Measurements from ENCODE around the gene RBM19. TPM values are rescaled to one million over a fixed set of nuclear protein-coding genes. Genes with fewer than 3 reads are reported as not detected.

The RBM19 gene
- total and polyA plus RNA-seq, 4 donors: 7.9 to 18.7 (median 9.0) TPM

DNA sequence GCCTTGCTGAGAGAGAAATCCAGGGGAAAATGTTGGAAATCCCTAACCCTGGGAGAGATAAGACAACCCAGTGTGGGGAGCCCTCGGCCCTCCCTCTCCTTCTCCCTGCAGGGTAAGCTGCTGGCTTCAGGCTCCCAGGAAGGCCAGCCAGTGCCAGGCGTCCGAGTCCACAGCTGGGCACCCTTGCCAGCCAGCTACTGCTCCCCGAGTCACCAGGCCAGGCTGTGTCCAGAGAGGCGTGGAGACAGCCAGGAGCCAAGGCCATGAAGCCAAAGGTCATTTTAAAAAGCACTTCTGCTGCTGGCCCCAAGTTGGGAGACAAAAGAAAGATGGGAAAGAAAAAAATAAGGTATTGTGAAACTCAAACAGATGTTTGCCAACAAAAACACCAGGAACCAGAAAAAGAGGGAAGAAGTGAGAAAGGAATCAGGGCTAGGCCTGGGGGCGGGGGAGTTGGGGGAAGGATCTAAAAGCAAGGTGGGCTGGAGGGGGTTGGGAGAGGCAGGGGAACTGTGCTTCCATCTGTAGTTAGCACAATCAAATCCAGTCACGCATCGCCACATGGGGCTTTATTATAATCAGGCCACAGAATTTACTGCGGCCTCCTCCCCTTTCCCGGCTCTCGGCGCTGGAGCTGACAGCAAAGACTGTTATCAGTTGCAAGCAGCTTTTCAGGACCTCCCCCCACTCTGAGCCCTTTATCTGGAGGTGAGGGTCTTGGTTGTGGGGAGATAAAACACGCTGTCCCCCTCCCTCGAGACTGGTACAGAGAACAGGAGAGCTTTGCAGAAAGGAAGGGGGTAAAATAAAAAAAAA, 33.5 kb downstream of the RBM19 start:
- Histone ChIP-seq H3K4me3 (ENCODE audit: low read depth in 1 of 3, low read length in 3 of 3) (no peak overlapping the region), H3K9me3 (ENCODE audit: control insufficient read depth in 4 of 4, low read length in 3 of 4) (no peaks in the 10 kb centered on the region), H3K36me3 (ENCODE audit: control insufficient read depth in 4 of 4, insufficient read depth in 3 of 4, low read depth in 1 of 4, low read length in 3 of 4) (peaks cover 7 to 35% (median 11%) of the 10 kb centered on the region in 4 donors), H3K27ac (ENCODE audit: low read depth in 1 of 2, low read length in 2 of 2) (no peak overlapping the region), H3K4me1 (ENCODE audit: control insufficient read depth in 4 of 4, insufficient read depth in 4 of 4, low read length in 3 of 4) (peaks cover 3 to 14% (median 11%) of the 10 kb centered on the region in 4 donors), H3K9ac (ENCODE audit: low read depth in 1 of 2, low read length in 2 of 2) (no peak overlapping the region), H3K27me3 (ENCODE audit: control insufficient read depth in 4 of 4, insufficient read depth in 4 of 4, low read length in 3 of 4) (no peaks in the 10 kb centered on the region)
- WGBS: 75% methylated on average over 14 of the region's 14 CpGs
- peak; percentile 59 for DNase-seq (ENCODE audit: low spot score)
- TF ChIP-seq FOXA1 (IDR thresholded peaks at IDR 0.05) (no peak), RXRA (IDR thresholded peaks at IDR 0.05) (peak in 1 of 2 donors; percentile 28), HNF4G (IDR thresholded peaks at IDR 0.05) (no peak), HNF4A (conservative IDR thresholded peaks at IDR 0.05) (peak; percentile 78 to 82), FOXA2 (IDR thresholded peaks at IDR 0.05) (no peak), NR2F2 (IDR thresholded peaks at IDR 0.05) (peak; percentile 63), SP1 (IDR thresholded peaks at IDR 0.05) (peak; percentile 28), ATF3 (IDR thresholded peaks at IDR 0.05) (no peak)

DNA sequence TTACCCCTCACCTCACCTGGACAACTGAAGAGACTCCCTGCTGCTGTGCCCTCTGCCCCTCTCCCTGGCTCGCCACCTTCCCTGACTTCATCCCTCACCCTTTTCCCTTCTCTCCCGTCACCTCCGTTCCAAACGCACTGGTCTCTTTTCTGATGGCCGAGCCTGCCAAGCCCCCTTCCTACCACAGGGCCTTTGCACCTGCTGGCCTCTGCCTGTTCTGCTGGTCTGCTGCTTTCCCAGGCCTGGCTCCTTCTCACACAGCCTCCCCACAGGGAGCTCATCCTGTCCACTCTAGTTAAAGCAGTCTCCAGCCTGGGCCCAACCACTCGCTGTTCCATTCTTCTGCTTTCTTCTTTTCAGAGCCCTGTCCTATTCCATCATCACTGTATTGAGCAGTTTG, 34.6 kb downstream of the RBM19 start:
- no peak for DNase-seq (ENCODE audit: low spot score)
- Histone ChIP-seq H3K4me3 (ENCODE audit: low read depth in 1 of 3, low read length in 3 of 3) (no peak overlapping the region), H3K9ac (ENCODE audit: low read depth in 1 of 2, low read length in 2 of 2) (no peak overlapping the region), H3K9me3 (ENCODE audit: control insufficient read depth in 4 of 4, low read length in 3 of 4) (no peaks in the 10 kb centered on the region), H3K36me3 (ENCODE audit: control insufficient read depth in 4 of 4, insufficient read depth in 3 of 4, low read depth in 1 of 4, low read length in 3 of 4) (peaks cover 2 to 31% (median 9%) of the 10 kb centered on the region in 4 donors), H3K27me3 (ENCODE audit: control insufficient read depth in 4 of 4, insufficient read depth in 4 of 4, low read length in 3 of 4) (no peaks in the 10 kb centered on the region), H3K4me1 (ENCODE audit: control insufficient read depth in 4 of 4, insufficient read depth in 4 of 4, low read length in 3 of 4) (peaks cover 3 to 14% (median 11%) of the 10 kb centered on the region in 4 donors), H3K27ac (ENCODE audit: low read depth in 1 of 2, low read length in 2 of 2) (no peak overlapping the region)
- TF ChIP-seq, protein P1, sequence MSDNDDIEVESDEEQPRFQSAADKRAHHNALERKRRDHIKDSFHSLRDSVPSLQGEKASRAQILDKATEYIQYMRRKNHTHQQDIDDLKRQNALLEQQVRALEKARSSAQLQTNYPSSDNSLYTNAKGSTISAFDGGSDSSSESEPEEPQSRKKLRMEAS (IDR thresholded peaks at IDR 0.05): no peak
- TF ChIP-seq RXRA (IDR thresholded peaks at IDR 0.05): no peak
- TF ChIP-seq FOXA1 (IDR thresholded peaks at IDR 0.05): no peak
- TF ChIP-seq ATF3 (IDR thresholded peaks at IDR 0.05): no peak
- no peak for TF ChIP-seq TAF1 (conservative IDR thresholded peaks at IDR 0.05)
- TF ChIP-seq HNF4G (IDR thresholded peaks at IDR 0.05): no peak
- no peak for TF ChIP-seq SP1 (IDR thresholded peaks at IDR 0.05)
- WGBS: 95% methylated on average over 6 of the region's 6 CpGs

GRCh38 chr12:113930249-113930648, 35.9 kb downstream of the RBM19 start:
- Histone ChIP-seq H3K4me3 (ENCODE audit: low read depth in 1 of 3, low read length in 3 of 3) (no peak overlapping the region), H3K27ac (ENCODE audit: low read depth in 1 of 2, low read length in 2 of 2) (no peak overlapping the region), H3K9ac (ENCODE audit: low read depth in 1 of 2, low read length in 2 of 2) (no peak overlapping the region), H3K27me3 (ENCODE audit: control insufficient read depth in 4 of 4, insufficient read depth in 4 of 4, low read length in 3 of 4) (no peaks in the 10 kb centered on the region), H3K9me3 (ENCODE audit: control insufficient read depth in 4 of 4, low read length in 3 of 4) (no peaks in the 10 kb centered on the region), H3K36me3 (ENCODE audit: control insufficient read depth in 4 of 4, insufficient read depth in 3 of 4, low read depth in 1 of 4, low read length in 3 of 4) (peaks cover 6 to 34% (median 15%) of the 10 kb centered on the region in 4 donors), H3K4me1 (ENCODE audit: control insufficient read depth in 4 of 4, insufficient read depth in 4 of 4, low read length in 3 of 4) (peaks cover 3 to 14% (median 11%) of the 10 kb centered on the region in 4 donors)
- TF ChIP-seq HNF4G (IDR thresholded peaks at IDR 0.05) (no peak), ZBTB33 (IDR thresholded peaks at IDR 0.05) (no peak), YY1 (IDR thresholded peaks at IDR 0.05) (no peak), FOXA1 (IDR thresholded peaks at IDR 0.05) (no peak), SP1 (IDR thresholded peaks at IDR 0.05) (no peak), RAD21 (IDR thresholded peaks at IDR 0.05) (no peak), ATF3 (IDR thresholded peaks at IDR 0.05) (no peak), NR2F2 (IDR thresholded peaks at IDR 0.05) (no peak), RXRA (IDR thresholded peaks at IDR 0.05) (no peak), HNF4A (conservative IDR thresholded peaks at IDR 0.05) (no peak)
- TF ChIP-seq, protein P1 (IDR thresholded peaks at IDR 0.05): no peak
- TF ChIP-seq, protein P2, sequence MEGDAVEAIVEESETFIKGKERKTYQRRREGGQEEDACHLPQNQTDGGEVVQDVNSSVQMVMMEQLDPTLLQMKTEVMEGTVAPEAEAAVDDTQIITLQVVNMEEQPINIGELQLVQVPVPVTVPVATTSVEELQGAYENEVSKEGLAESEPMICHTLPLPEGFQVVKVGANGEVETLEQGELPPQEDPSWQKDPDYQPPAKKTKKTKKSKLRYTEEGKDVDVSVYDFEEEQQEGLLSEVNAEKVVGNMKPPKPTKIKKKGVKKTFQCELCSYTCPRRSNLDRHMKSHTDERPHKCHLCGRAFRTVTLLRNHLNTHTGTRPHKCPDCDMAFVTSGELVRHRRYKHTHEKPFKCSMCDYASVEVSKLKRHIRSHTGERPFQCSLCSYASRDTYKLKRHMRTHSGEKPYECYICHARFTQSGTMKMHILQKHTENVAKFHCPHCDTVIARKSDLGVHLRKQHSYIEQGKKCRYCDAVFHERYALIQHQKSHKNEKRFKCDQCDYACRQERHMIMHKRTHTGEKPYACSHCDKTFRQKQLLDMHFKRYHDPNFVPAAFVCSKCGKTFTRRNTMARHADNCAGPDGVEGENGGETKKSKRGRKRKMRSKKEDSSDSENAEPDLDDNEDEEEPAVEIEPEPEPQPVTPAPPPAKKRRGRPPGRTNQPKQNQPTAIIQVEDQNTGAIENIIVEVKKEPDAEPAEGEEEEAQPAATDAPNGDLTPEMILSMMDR (IDR thresholded peaks at IDR 0.05; ENCODE audit: low read depth, low read length, missing input control): no peak
- DNase-seq (ENCODE audit: low spot score): no peak
- 95% methylated on average over 4 of the region's 4 CpGs for WGBS
